ENCODE results near the gene ARID3C. TPM values are rescaled to one million over a fixed set of nuclear protein-coding genes. Genes with fewer than 3 reads are reported as not detected.

Gene ARID3C
- total and polyA plus RNA-seq, 10 of the 15 experiments (the other 5 are each of a cell fraction or from before 2014, with no cell fraction given): not detected

DNA sequence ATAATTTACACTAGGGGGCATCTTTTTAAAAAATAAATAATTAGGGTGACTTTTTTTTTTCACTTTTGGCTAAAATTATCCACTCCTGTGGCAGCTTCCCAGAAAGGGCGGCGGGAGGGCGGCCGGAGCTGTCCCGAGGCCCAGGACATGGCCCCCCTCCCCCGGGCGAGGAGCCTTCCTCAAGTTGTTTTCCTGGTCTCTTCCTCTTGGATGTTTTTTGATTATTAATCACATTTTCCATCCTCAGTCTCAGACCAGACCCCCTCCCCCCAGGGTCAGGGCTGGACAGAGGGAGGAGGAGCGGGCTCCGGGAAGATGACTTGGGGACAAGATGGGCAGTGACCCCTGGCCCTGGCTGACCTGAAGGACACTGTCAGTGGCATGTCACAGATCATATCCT is 34.7 kb downstream of the ARID3C start:
- intact Hi-C loops (cut with micrococcal nuclease; ENCODE audit: unreplicated experiment) (no loop called here), in situ Hi-C loops (cut with MboI) (loop anchor here (5.0 kb wide), 1 partner anchor 48 kb away; no protein-coding TSS in a partner anchor)
- H3K9ac ChIP-seq (ENCODE audit: control insufficient read depth, insufficient read depth, low read length): no peak overlapping the region
- ChIA-PET RAD21 (ENCODE audit: unreplicated experiment) (interaction anchor here (0.6 kb wide), 1 partner anchor 56 kb away, joined by 3 read pairs; no protein-coding TSS in a partner anchor), CTCF (interaction anchor here (1.2 to 1.7 kb wide), 4 partner anchors 12 to 259 kb away, joined by 3 to 7 read pairs (median 4); no protein-coding TSS in a partner anchor), POLR2A (interaction anchor here (0.6 kb wide), 1 partner anchor 533 kb away, joined by 4 read pairs; no protein-coding TSS in a partner anchor), SMC1A (ENCODE audit: uncharacterized antibody, unreplicated experiment) (interaction anchor here (1.5 kb wide), 1 partner anchor 40 kb away, joined by 3 read pairs; no protein-coding TSS in a partner anchor)
- no peak overlapping the region for H2AFZ ChIP-seq (ENCODE audit: control insufficient read depth, low read depth, low read length)
- no TSS peak for BruUV-seq (replicated peaks)
- TF ChIP-seq ATF7 (IDR thresholded peaks at IDR 0.05; ENCODE audit: low read depth): no peak
- TF ChIP-seq, protein P1, sequence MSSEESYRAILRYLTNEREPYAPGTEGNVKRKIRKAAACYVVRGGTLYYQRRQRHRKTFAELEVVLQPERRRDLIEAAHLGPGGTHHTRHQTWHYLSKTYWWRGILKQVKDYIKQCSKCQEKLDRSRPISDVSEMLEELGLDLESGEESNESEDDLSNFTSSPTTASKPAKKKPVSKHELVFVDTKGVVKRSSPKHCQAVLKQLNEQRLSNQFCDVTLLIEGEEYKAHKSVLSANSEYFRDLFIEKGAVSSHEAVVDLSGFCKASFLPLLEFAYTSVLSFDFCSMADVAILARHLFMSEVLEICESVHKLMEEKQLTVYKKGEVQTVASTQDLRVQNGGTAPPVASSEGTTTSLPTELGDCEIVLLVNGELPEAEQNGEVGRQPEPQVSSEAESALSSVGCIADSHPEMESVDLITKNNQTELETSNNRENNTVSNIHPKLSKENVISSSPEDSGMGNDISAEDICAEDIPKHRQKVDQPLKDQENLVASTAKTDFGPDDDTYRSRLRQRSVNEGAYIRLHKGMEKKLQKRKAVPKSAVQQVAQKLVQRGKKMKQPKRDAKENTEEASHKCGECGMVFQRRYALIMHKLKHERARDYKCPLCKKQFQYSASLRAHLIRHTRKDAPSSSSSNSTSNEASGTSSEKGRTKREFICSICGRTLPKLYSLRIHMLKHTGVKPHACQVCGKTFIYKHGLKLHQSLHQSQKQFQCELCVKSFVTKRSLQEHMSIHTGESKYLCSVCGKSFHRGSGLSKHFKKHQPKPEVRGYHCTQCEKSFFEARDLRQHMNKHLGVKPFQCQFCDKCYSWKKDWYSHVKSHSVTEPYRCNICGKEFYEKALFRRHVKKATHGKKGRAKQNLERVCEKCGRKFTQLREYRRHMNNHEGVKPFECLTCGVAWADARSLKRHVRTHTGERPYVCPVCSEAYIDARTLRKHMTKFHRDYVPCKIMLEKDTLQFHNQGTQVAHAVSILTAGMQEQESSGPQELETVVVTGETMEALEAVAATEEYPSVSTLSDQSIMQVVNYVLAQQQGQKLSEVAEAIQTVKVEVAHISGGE (CRISPR knock-in tag; IDR thresholded peaks at IDR 0.05): no peak
- no peak for TF ChIP-seq ZNF207 (IDR thresholded peaks at IDR 0.05; ENCODE audit: borderline replicate concordance)
- TF ChIP-seq, protein P2, sequence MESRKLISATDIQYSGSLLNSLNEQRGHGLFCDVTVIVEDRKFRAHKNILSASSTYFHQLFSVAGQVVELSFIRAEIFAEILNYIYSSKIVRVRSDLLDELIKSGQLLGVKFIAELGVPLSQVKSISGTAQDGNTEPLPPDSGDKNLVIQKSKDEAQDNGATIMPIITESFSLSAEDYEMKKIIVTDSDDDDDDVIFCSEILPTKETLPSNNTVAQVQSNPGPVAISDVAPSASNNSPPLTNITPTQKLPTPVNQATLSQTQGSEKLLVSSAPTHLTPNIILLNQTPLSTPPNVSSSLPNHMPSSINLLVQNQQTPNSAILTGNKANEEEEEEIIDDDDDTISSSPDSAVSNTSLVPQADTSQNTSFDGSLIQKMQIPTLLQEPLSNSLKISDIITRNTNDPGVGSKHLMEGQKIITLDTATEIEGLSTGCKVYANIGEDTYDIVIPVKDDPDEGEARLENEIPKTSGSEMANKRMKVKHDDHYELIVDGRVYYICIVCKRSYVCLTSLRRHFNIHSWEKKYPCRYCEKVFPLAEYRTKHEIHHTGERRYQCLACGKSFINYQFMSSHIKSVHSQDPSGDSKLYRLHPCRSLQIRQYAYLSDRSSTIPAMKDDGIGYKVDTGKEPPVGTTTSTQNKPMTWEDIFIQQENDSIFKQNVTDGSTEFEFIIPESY (IDR thresholded peaks at IDR 0.05): no peak
- TF ChIP-seq SIX5 (IDR thresholded peaks at IDR 0.05; ENCODE audit: low read depth, low read length, severe bottlenecking): no peak
- TF ChIP-seq, protein P3, sequence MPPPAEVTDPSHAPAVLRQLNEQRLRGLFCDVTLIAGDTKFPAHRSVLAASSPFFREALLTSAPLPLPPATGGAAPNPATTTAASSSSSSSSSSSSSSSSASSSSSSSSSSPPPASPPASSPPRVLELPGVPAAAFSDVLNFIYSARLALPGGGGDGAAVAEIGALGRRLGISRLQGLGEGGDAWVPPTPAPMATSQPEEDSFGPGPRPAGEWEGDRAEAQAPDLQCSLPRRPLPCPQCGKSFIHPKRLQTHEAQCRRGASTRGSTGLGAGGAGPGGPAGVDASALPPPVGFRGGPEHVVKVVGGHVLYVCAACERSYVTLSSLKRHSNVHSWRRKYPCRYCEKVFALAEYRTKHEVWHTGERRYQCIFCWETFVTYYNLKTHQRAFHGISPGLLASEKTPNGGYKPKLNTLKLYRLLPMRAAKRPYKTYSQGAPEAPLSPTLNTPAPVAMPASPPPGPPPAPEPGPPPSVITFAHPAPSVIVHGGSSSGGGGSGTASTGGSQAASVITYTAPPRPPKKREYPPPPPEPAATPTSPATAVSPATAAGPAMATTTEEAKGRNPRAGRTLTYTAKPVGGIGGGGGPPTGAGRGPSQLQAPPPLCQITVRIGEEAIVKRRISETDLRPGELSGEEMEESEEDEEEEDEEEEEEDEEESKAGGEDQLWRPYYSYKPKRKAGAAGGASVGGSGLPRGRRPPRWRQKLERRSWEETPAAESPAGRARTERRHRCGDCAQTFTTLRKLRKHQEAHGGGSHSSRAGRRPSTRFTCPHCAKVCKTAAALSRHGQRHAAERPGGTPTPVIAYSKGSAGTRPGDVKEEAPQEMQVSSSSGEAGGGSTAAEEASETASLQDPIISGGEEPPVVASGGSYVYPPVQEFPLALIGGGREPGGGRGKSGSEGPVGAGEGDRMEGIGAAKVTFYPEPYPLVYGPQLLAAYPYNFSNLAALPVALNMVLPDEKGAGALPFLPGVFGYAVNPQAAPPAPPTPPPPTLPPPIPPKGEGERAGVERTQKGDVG (CRISPR knock-in tag; IDR thresholded peaks at IDR 0.05): no peak
- TF ChIP-seq RBBP5 (conservative IDR thresholded peaks at IDR 0.05): no peak
- TF ChIP-seq, protein P4, sequence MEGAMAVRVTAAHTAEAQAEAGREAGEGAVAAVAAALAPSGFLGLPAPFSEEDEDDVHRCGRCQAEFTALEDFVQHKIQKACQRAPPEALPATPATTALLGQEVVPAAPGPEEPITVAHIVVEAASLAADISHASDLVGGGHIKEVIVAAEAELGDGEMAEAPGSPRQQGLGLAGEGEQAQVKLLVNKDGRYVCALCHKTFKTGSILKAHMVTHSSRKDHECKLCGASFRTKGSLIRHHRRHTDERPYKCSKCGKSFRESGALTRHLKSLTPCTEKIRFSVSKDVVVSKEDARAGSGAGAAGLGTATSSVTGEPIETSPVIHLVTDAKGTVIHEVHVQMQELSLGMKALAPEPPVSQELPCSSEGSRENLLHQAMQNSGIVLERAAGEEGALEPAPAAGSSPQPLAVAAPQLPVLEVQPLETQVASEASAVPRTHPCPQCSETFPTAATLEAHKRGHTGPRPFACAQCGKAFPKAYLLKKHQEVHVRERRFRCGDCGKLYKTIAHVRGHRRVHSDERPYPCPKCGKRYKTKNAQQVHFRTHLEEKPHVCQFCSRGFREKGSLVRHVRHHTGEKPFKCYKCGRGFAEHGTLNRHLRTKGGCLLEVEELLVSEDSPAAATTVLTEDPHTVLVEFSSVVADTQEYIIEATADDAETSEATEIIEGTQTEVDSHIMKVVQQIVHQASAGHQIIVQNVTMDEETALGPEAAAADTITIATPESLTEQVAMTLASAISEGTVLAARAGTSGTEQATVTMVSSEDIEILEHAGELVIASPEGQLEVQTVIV (IDR thresholded peaks at IDR 0.05; ENCODE audit: borderline replicate concordance, partially characterized antibody): no peak
- TF ChIP-seq STAT1 (conservative IDR thresholded peaks at IDR 0.05): no peak
- no peaks in the 10 kb centered on the region for H3K79me2 ChIP-seq (ENCODE audit: control insufficient read depth, insufficient read depth, low read length)
- DNase-seq (ENCODE audit: low read depth, low spot score) (no peak), FAIRE-seq (no peak), ATAC-seq (no peak)
- no peaks in the 10 kb centered on the region for H3K9me3 ChIP-seq (replicated peaks; ENCODE audit: control insufficient read depth, insufficient read depth, low read length)
- H3K4me2 ChIP-seq (ENCODE audit: control insufficient read depth, insufficient read depth): no peak overlapping the region
- peaks cover 23 to 29% of the 10 kb centered on the region in 2 experiments for H3K27me3 ChIP-seq (replicated peaks in 1 of 2; ENCODE audit: control insufficient read depth in 2 of 2, insufficient read depth in 2 of 2, low read length in 1 of 2)
- H3K4me1 ChIP-seq (ENCODE audit: control insufficient read depth, insufficient read depth, low read length): peaks cover 2% of the 10 kb centered on the region; the same call in 1 of the 2 replicates
- 2% methylated on average over 9 of the region's 9 CpGs for WGBS (ENCODE audit: insufficient coverage, insufficient replicate concordance, low lambda C conversion rate, missing lambda C conversion rate)
- H3K27ac ChIP-seq (ENCODE audit: control insufficient read depth, insufficient read depth): no peak overlapping the region
- H3K36me3 ChIP-seq (ENCODE audit: control insufficient read depth in 2 of 2, insufficient read depth in 2 of 2, low read length in 1 of 2): no peaks in the 10 kb centered on the region
- H4K20me1 ChIP-seq (ENCODE audit: control insufficient read depth, insufficient read depth): 0 out of 2 replicates have a peak, but pooled peaks cover 6% of the 10 kb centered on the region
- no peak overlapping the region for H3K4me3 ChIP-seq
